ENCODE data around the gene TNFAIP1. TPM values are rescaled to one million over a fixed set of nuclear protein-coding genes. Genes with fewer than 3 reads are reported as not detected.

The TNFAIP1 gene
- total and polyA plus RNA-seq, 9 donors, result 13.4 to 37.9 (median 31.5) TPM

DNA sequence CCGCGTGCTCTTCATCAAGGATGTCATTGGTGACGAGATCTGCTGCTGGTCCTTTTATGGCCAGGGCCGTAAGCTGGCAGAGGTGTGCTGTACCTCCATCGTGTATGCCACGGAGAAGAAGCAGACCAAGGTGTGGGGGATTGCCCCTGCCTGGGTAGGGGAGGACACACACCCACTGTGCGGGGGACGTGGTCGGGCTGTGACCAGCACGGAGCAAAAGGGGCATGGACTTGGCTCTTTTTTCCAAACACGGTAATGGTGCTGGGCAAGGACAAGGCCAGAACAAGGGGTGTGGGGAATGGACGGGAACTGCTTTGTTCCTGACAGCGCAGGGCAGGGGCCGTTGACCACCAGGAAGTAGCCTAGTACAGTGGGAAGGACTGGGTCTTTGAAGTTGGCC lies 6.8 kb downstream of the TNFAIP1 start:
- TF ChIP-seq EP300 (IDR thresholded peaks at IDR 0.05) (no peak), POLR2A (IDR thresholded peaks at IDR 0.05) (no peak), CTCF (IDR thresholded peaks at IDR 0.05) (no peak)
- intact Hi-C loops (cut with DNase I), result no loop called here
- Histone ChIP-seq H3K27me3 (no peaks in the 10 kb centered on the region), H3K27ac (no peak overlapping the region), H3K4me3 (no peak overlapping the region), H3K9me3 (no peaks in the 10 kb centered on the region), H3K4me1 (ENCODE audit: insufficient read depth) (peaks cover 14% of the 10 kb centered on the region), H3K36me3 (no peaks in the 10 kb centered on the region)
- WGBS, 3 donors, result 80 to 89% (median 85%) methylated on average over 14 of the region's 14 CpGs
- no peak for DNase-seq

DNA sequence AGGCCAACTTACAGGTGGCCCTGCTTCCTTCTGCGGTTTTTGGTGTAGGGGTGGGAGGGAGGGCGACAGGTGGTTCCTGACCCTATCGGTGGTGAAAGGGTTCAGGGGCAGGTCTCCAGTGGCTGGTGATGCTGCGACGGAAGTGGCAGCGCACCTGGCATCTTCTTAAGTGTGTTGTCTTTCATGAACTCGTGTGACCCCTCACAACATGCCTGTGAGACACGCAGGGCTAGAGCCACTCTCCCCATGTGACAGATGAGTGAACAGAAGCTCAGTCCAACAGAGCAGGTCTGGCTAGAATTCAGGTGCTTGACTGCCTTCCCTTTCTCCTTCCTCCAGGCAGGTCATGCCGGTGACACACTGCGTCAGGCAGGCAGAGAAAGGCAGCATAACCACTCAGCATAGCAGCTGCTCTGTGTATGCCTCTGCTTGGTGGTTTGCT lies 8.0 kb downstream of the TNFAIP1 start:
- H3K4me1 ChIP-seq (ENCODE audit: insufficient read depth), result peaks cover 23% of the 10 kb centered on the region
- no peaks in the 10 kb centered on the region for H3K36me3 ChIP-seq
- intact Hi-C loops (cut with DNase I), result no loop called here
- no peak for TF ChIP-seq POLR2A (IDR thresholded peaks at IDR 0.05)
- TF ChIP-seq CTCF (IDR thresholded peaks at IDR 0.05), result no peak
- TF ChIP-seq EP300 (IDR thresholded peaks at IDR 0.05), result no peak
- no peaks in the 10 kb centered on the region for H3K27me3 ChIP-seq
- WGBS, 3 donors, result 67 to 81% (median 68%) methylated on average over 10 of the region's 10 CpGs
- H3K4me3 ChIP-seq, result no peak overlapping the region
- H3K27ac ChIP-seq, result no peak overlapping the region
- no peak for DNase-seq
- no peaks in the 10 kb centered on the region for H3K9me3 ChIP-seq

DNA sequence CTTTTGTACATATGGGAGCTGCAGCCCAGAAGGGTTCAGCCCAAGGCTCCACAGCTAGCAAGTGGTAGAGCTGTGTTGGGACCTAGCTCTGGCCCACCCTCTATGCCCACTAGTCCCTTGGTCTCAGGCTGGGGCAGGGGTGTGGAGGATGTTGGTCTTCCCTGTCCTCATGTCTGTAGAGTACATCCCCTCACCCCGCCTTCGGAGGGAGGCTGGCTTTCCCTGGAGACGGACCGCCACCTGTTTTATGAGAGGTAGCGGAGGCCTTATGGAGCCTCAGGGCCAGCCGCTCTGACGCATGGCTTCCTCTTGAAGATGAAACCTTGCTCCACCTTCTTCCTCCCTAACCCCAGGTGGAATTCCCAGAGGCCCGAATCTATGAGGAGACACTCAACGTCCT lies 8.4 kb downstream of the TNFAIP1 start:
- H3K9me3 ChIP-seq, result no peaks in the 10 kb centered on the region
- no peak overlapping the region for H3K4me3 ChIP-seq
- intact Hi-C loops (cut with DNase I), result no loop called here
- peaks cover 23% of the 10 kb centered on the region for H3K4me1 ChIP-seq (ENCODE audit: insufficient read depth)
- WGBS, 3 donors, result 93 to 96% (median 93%) methylated on average over 9 of the region's 9 CpGs
- no peak overlapping the region for H3K27ac ChIP-seq
- H3K36me3 ChIP-seq, result no peaks in the 10 kb centered on the region
- TF ChIP-seq CTCF (IDR thresholded peaks at IDR 0.05) (no peak), EP300 (IDR thresholded peaks at IDR 0.05) (no peak), POLR2A (IDR thresholded peaks at IDR 0.05) (no peak)
- H3K27me3 ChIP-seq, result no peaks in the 10 kb centered on the region
- no peak for DNase-seq

DNA sequence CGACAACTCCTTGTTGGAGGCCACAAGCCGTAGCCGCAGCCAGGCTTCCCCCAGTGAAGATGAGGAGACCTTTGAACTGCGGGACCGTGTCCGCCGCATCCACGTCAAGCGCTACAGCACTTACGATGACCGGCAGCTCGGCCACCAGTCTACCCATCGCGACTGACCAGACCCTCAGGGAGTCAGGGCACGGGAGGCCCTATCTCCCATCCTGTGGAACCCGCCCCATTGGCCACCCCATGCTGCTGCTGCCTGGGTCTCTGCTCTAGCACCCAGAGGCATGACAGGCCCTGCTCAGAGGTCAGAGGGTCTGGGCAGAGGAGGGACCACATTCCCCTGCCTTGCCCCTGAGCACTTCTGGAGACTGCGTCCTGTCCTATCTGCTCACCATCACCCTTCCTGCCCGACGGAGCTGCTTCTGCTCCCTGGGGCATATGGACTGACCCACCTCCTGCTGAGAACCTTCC lies 8.9 kb downstream of the TNFAIP1 start:
- 90 to 93% (median 93%) methylated on average over 19 of the region's 19 CpGs for WGBS, 3 donors
- H3K27ac ChIP-seq, result no peak overlapping the region
- H3K9me3 ChIP-seq, result no peaks in the 10 kb centered on the region
- intact Hi-C loops (cut with DNase I), result no loop called here
- no peak overlapping the region for H3K4me3 ChIP-seq
- no peaks in the 10 kb centered on the region for H3K36me3 ChIP-seq
- H3K27me3 ChIP-seq, result no peaks in the 10 kb centered on the region
- H3K4me1 ChIP-seq (ENCODE audit: insufficient read depth), result peaks cover 23% of the 10 kb centered on the region
- TF ChIP-seq EP300 (IDR thresholded peaks at IDR 0.05), result no peak
- no peak for TF ChIP-seq CTCF (IDR thresholded peaks at IDR 0.05)
- no peak for TF ChIP-seq POLR2A (IDR thresholded peaks at IDR 0.05)
- no peak for DNase-seq
